Prostate gland (tissue), 2 donors: ENCODE results near the gene ZNF785. TPM values are rescaled to one million over a fixed set of nuclear protein-coding genes. Genes with fewer than 3 reads are reported as not detected.
A peak's percentile ranks its signal among the peaks of the same experiment; 100 is the strongest.

ENCODE experiments used
- DNase-seq: peaks from one replicate; pipeline ENCODE4 v3.0.0-alpha.2; 2019; ENCODE audit warnings: low spot score
- H3K27ac ChIP-seq, 2 donors: fragments of 200-600 bp; sonication (generic); 2 replicates each; pipeline ENCODE4 v1.5.1; 2017 to 2019
- H3K27me3 ChIP-seq: fragments of 200-600 bp; sonication (generic); replicated peaks from 2 replicates; pipeline ENCODE4 v1.5.1; 2019; ENCODE audit not compliant: insufficient read depth
- H3K36me3 ChIP-seq, 2 donors: fragments of 200-600 bp; sonication (generic); 1 replicate in 1 of 2; 2 replicates in 1 of 2; pipeline versions ENCODE4 v1.5.1 to v1.8.1; 2017 to 2019
- H3K4me1 ChIP-seq: fragments of 200-600 bp; sonication (generic); replicated peaks from 2 replicates; pipeline ENCODE4 v1.5.1; 2019
- H3K4me3 ChIP-seq, 2 donors: fragments of 200-600 bp; sonication (generic); 2 replicates each; pipeline ENCODE4 v1.5.1; 2017 to 2019
- H3K9me3 ChIP-seq: fragments of 200-600 bp; sonication (generic); 2 replicates; pipeline ENCODE4 v1.5.1; 2017
- POLR2A ChIP-seq: fragments of 450-650 bp; IDR thresholded peaks from one replicate; pipeline ENCODE4 v1.6.1; 2016; ENCODE audit warnings: antibody characterized with exemption, mild to moderate bottlenecking
- POLR2AphosphoS5 ChIP-seq: sonication (generic); formaldehyde crosslinking; IDR thresholded peaks from one replicate; pipeline ENCODE4 v1.6.1; 2017; ENCODE audit warnings: antibody characterized with exemption
- WGBS: methylation state at CpG from one replicate; pipeline ENCODE4 v1.1.5; 2018; 5-methylcytosine and 5-hydroxymethylcytosine counted together
- intact Hi-C: fragments of 100-400 bp; cut with DNase I; formaldehyde crosslinking; loops from one replicate; pipeline ENCODE4 v1.14.2; 2022
- total RNA-seq, 2 donors: library from RNA; depleted of rRNA; stranded (reverse); fragments of >200 nt; gene quantifications; one replicate each; pipeline ENCODE4 v1.1.0, GENCODE V29; 2016
- TF ChIP-seq, protein P1 (sequence below), 4 experiments: fragments of 200-600 bp in 2 of 4; fragments of 450-650 bp in 2 of 4; sonication (generic) in 2 of 4; IDR thresholded peaks; 1 replicate in 3 of 4; 2 replicates in 1 of 4; pipeline ENCODE4 v1.5.1; 2016 to 2019; ENCODE audit warnings: antibody characterized with exemption in 4 of 4, mild to moderate bottlenecking in 2 of 4, moderate library complexity in 2 of 4

The ZNF785 gene
- total RNA-seq, 2 donors from 2014 or later: 16.9 to 18.9 TPM

- Histone ChIP-seq H3K4me1 (peaks cover 6% of the 10 kb centered on the region), H3K27ac (peak within 1 kb of the TSS; percentile 97 to 98), H3K27me3 (no peaks in the 10 kb centered on the region), H3K36me3 (no peaks in the 10 kb centered on the region), H3K9me3 (no peaks in the 10 kb centered on the region), H3K4me3 (peak within 1 kb of the TSS; percentile 65 to 77)
- peak; percentile 97 for DNase-seq
- intact Hi-C loops: loop anchor here (5.0 kb wide), 1 partner anchor 81 kb away; the partner anchor contains the start of gene PRR14
- TF ChIP-seq, protein P1, sequence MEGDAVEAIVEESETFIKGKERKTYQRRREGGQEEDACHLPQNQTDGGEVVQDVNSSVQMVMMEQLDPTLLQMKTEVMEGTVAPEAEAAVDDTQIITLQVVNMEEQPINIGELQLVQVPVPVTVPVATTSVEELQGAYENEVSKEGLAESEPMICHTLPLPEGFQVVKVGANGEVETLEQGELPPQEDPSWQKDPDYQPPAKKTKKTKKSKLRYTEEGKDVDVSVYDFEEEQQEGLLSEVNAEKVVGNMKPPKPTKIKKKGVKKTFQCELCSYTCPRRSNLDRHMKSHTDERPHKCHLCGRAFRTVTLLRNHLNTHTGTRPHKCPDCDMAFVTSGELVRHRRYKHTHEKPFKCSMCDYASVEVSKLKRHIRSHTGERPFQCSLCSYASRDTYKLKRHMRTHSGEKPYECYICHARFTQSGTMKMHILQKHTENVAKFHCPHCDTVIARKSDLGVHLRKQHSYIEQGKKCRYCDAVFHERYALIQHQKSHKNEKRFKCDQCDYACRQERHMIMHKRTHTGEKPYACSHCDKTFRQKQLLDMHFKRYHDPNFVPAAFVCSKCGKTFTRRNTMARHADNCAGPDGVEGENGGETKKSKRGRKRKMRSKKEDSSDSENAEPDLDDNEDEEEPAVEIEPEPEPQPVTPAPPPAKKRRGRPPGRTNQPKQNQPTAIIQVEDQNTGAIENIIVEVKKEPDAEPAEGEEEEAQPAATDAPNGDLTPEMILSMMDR (IDR thresholded peaks at IDR 0.05): peak in 2 of 4 experiments; percentile 9 to 18
- TF ChIP-seq POLR2A (peak; percentile 57), POLR2AphosphoS5 (peak; percentile 95)
- under 1% methylated on average over 56 of the region's 67 CpGs for WGBS
Measured at GRCh38 chr16:30571445-30572322, 13.8 kb downstream of the ZNF785 start, which contains the start of gene ZNF688. TSS of gene ZNF688 (minus strand) at chr16:30571714. CDS start at chr16:30571629, 85 bp downstream.

DNA sequence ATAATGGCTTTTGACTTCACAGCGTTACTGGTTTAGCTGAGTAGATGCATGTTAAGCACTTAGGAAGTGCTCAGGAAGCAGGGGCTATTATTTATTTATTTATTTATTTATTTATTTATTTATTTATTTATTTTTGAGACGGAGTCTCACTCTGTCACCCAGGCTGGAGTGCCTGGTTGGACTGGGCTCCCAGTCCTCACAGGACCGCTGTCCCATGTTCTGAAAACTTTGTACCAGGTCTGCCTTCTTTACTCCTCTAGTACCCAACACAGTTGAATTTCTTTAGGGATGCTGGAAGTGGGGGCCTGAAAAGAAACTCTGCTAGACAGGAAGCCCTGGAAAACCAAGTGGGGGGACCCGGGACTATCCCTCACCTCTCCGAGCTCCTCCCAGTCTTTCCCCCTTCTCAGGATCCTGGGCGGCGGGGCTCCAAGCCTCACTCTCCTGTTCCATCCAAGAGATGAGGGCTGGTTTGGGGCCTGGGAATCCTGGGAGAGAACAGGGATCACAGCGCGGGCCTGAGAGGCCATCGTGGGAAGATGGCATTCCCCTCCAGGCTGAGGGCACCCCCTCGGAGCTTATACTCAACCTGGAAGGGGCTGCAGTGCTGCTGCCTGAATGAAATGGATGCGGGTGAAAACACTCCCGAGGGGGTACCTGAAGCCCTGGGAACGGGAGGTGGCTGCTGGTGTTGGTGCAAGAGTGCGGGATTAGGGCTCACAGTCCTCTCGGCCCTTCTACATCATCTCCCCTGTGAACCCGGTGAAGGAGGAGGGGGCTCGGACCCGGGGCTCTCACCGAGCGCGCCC, 14.7 kb downstream of the ZNF785 start:
- H3K4me1 ChIP-seq: peaks cover 6% of the 10 kb centered on the region

GRCh38 chr16:30569746-30570635, 15.5 kb downstream of the ZNF785 start:
- 89% methylated on average over 44 of the region's 44 CpGs for WGBS
- no peaks in the 10 kb centered on the region for H3K27me3 ChIP-seq
- DNase-seq: no peak
- H3K4me1 ChIP-seq: peaks cover 6% of the 10 kb centered on the region
- no peaks in the 10 kb centered on the region for H3K9me3 ChIP-seq
- TF ChIP-seq POLR2A (no peak), POLR2AphosphoS5 (no peak)
- TF ChIP-seq, protein P1 (IDR thresholded peaks at IDR 0.05): no peak
- H3K36me3 ChIP-seq: no peaks in the 10 kb centered on the region
- H3K27ac ChIP-seq: peak overlapping the region; percentile 97 to 98
- peak overlapping the region in 1 of 2 donors; percentile 77 for H3K4me3 ChIP-seq
- intact Hi-C loops: loop anchor here (5.0 kb wide), 1 partner anchor 82 kb away; the partner anchor contains the start of gene PRR14

More for the DNA sequence above, 14.7 kb downstream of the ZNF785 start:
- Histone ChIP-seq H3K36me3 (no peaks in the 10 kb centered on the region), H3K9me3 (no peaks in the 10 kb centered on the region), H3K27me3 (no peaks in the 10 kb centered on the region), H3K27ac (peak overlapping the region; percentile 97 to 98), H3K4me3 (peak overlapping the region; percentile 65 to 77)
- TF ChIP-seq POLR2AphosphoS5: no peak
- TF ChIP-seq POLR2A: no peak
- TF ChIP-seq, protein P1 (IDR thresholded peaks at IDR 0.05): no peak
- WGBS: 6% methylated on average over 22 of the region's 22 CpGs
- intact Hi-C loops: loop anchor here (5.0 kb wide), 1 partner anchor 81 kb away; the partner anchor contains the start of gene PRR14
- DNase-seq: peak; percentile 22

DNA sequence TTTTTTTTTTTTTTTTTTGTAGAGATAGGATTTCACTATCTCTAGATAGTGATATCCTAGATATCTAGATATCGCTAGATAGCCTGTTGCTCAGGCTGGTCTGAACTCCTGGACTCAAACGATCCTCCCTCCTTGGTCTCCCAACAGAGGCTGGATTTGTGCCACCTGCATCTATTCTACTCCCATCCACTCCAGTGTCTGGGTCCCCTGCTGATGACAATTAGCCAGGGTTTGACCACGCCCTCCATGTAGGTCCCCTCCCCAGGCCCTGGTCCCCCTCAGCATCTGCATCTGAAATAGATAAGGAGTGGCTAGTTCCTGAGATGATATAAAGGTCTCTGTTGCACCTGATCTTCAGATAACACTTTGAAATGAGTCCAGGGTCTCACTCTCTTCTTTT, 16.2 kb downstream of the ZNF785 start:
- 96% methylated on average over 3 of the region's 3 CpGs for WGBS
- no peaks in the 10 kb centered on the region for H3K9me3 ChIP-seq
- intact Hi-C loops: no loop called here
- no peaks in the 10 kb centered on the region for H3K27me3 ChIP-seq
- H3K4me3 ChIP-seq: no peak overlapping the region
- no peak overlapping the region for H3K27ac ChIP-seq
- H3K36me3 ChIP-seq: no peaks in the 10 kb centered on the region
- H3K4me1 ChIP-seq: peaks cover 6% of the 10 kb centered on the region
- no peak for DNase-seq
- no peak for TF ChIP-seq POLR2AphosphoS5
- TF ChIP-seq, protein P1 (IDR thresholded peaks at IDR 0.05): no peak
- no peak for TF ChIP-seq POLR2A
